Panc1 (cell line): Measurements from ENCODE around the gene COL11A2. TPM values are rescaled to one million over a fixed set of nuclear protein-coding genes. Genes with fewer than 3 reads are reported as not detected.
"Not testable (repeated sequence)": the region's sequence is repeated elsewhere in the genome, so short reads cannot be mapped to it uniquely, and the experiment has no call there.

Experiments used
- ATAC-seq: fragments of 200-7000 bp; cut with Tn5 transposase; 2 replicates; pipeline ENCODE4 v1.9.1; 2020; ENCODE audit warnings: mild to moderate bottlenecking, moderate library complexity
- BruUV-seq: library from RNA; stranded (reverse); fragments of 400-500 nt; replicated peaks from 2 replicates; lab custom pipeline; 2021; lab: Mats Ljungman, UMichigan
- CTCF ChIA-PET: fragments of 300-600 bp; sonication (Branson Sonifier 250); formaldehyde crosslinking; loops from one replicate; lab custom pipeline; 2022; ENCODE audit warnings: antibody characterized with exemption; lab: Charles Lee
- POLR2A ChIA-PET: fragments of 300-600 bp; sonication (Branson Sonifier 250); formaldehyde crosslinking; loops from one replicate; lab custom pipeline; 2022; ENCODE audit warnings: antibody characterized with exemption; lab: Charles Lee
- DNase-seq: peaks from one replicate; pipeline ENCODE4 v3.0.0-alpha.2; 2010; ENCODE audit warnings: low read depth, low spot score
- H3K27ac ChIP-seq: 2 replicates; pipeline ENCODE4 v1.5.1; 2011; ENCODE audit warnings: mild to moderate bottlenecking, low read length, inconsistent platforms
- H3K27me3 ChIP-seq: fragments of 200-500 bp; sonication (Bioruptor generic); 2 replicates; pipeline ENCODE4 v1.6.0; 2014; ENCODE audit warnings: low read length, inconsistent platforms; ENCODE audit not compliant: control insufficient read depth, insufficient read depth
- H3K36me3 ChIP-seq: fragments of 200-500 bp; sonication (Bioruptor generic); 2 replicates; pipeline ENCODE4 v1.5.1; 2014; ENCODE audit warnings: inconsistent platforms, mild to moderate bottlenecking, low read length, moderate library complexity; ENCODE audit not compliant: control insufficient read depth, insufficient read depth
- H3K4me1 ChIP-seq: 2 replicates; pipeline ENCODE4 v1.5.1; 2011; ENCODE audit warnings: inconsistent platforms, mild to moderate bottlenecking, low read length, moderate library complexity; ENCODE audit not compliant: control insufficient read depth, insufficient read depth
- H3K4me3 ChIP-seq, 2 experiments: 2 replicates each; pipeline ENCODE4 v1.5.1; 2011 to 2012; ENCODE audit warnings: low read depth in 2 of 2, low read length in 2 of 2, mild to moderate bottlenecking in 2 of 2, inconsistent platforms in 1 of 2, moderate library complexity in 1 of 2
- H3K9me3 ChIP-seq: fragments of 200-500 bp; sonication (Bioruptor generic); 2 replicates; pipeline ENCODE4 v1.5.1; 2014; ENCODE audit warnings: low read depth, mild to moderate bottlenecking, inconsistent platforms, low read length, moderate library complexity; ENCODE audit not compliant: control insufficient read depth, insufficient read depth
- CTCF ChIP-seq: fragments of 450-650 bp; IDR thresholded peaks from 2 replicates; pipeline ENCODE4 v1.5.1; 2017; ENCODE audit warnings: mild to moderate bottlenecking
- POLR2AphosphoS5 ChIP-seq: IDR thresholded peaks from 2 replicates; pipeline ENCODE4 v1.6.1; 2012; ENCODE audit warnings: mild to moderate bottlenecking, low read depth, low read length, moderate library complexity
- REST ChIP-seq, 2 experiments: IDR thresholded peaks; 2 replicates each; pipeline ENCODE4 v1.6.1; 2011 to 2012; ENCODE audit warnings: low read depth in 2 of 2, control low read depth in 1 of 2, low read length in 1 of 2, mild to moderate bottlenecking in 1 of 2, moderate library complexity in 1 of 2; ENCODE audit not compliant: insufficient read depth in 1 of 2
- SIN3A ChIP-seq: IDR thresholded peaks from 2 replicates; pipeline ENCODE4 v1.6.1; 2012; ENCODE audit warnings: low read depth, mild to moderate bottlenecking, low read length, moderate library complexity, borderline replicate concordance; ENCODE audit not compliant: insufficient read depth
- TCF7L2 ChIP-seq: IDR thresholded peaks from 2 replicates; pipeline ENCODE4 v1.6.1; 2011; ENCODE audit warnings: mild to moderate bottlenecking, low read depth, low read length, inconsistent platforms
- in situ Hi-C: cut with HindIII; loops from 2 replicates; pipeline ENCODE4 v1.10.0; 2016; ENCODE audit warnings: low sequenced_read_pairs, low pct_unique_long_range_greater_than_20kb
- intact Hi-C: fragments of 100-400 bp; cut with micrococcal nuclease; formaldehyde crosslinking; loops from one replicate; pipeline ENCODE4 v1.10.0; 2022; ENCODE audit not compliant: unreplicated experiment
- total RNA-seq: library from RNA; stranded (reverse); gene quantifications from one replicate; pipeline ENCODE4 v1.2.1, GENCODE V29; 2021; ENCODE audit not compliant: unreplicated experiment

COL11A2 gene
- total RNA-seq, 1 experiment from 2014 or later: 0.57 TPM

- in situ Hi-C loops (no loop called here), intact Hi-C loops (no loop called here)
- no peak for DNase-seq
- no peaks in the 10 kb centered on the region for H3K4me1 ChIP-seq
- CTCF ChIA-PET: interaction anchor here (0.6 kb wide), 1 partner anchor 13 kb away, joined by 3 read pairs; no protein-coding TSS in a partner anchor
- BruUV-seq: no TSS peak
- no peaks in the 10 kb centered on the region for H3K9me3 ChIP-seq
- H3K4me3 ChIP-seq: no peak overlapping the region
- TF ChIP-seq POLR2AphosphoS5 (no peak), TCF7L2 (no peak), REST (IDR thresholded peaks at IDR 0.05; ENCODE audit: insufficient read depth in 1 of 2, low read depth in 2 of 2, low read length in 1 of 2) (no peak), SIN3A (no peak), CTCF (no peak)
- no peak for ATAC-seq
- no peaks in the 10 kb centered on the region for H3K27me3 ChIP-seq
- POLR2A ChIA-PET: interaction anchor here (0.6 kb wide), 1 partner anchor 76 kb away, joined by 3 read pairs; no protein-coding TSS in a partner anchor
- no peak overlapping the region for H3K27ac ChIP-seq
- no peaks in the 10 kb centered on the region for H3K36me3 ChIP-seq
These were observed 44.1 kb upstream of the COL11A2 start for GRCh38 chr6:33236328-33236727.

GRCh38 chr6:33235221-33235634 lies 43.0 kb upstream of the COL11A2 start:
- ChIA-PET CTCF (no interaction called here), POLR2A (no interaction called here)
- TF ChIP-seq CTCF (no peak), TCF7L2 (no peak), REST (IDR thresholded peaks at IDR 0.05; ENCODE audit: insufficient read depth in 1 of 2, low read depth in 2 of 2, low read length in 1 of 2) (no peak)
- H3K4me3 ChIP-seq: no peak overlapping the region
- H3K9me3 ChIP-seq: no peaks in the 10 kb centered on the region
- H3K36me3 ChIP-seq: no peaks in the 10 kb centered on the region
- H3K27ac ChIP-seq: no peak overlapping the region
- no peaks in the 10 kb centered on the region for H3K4me1 ChIP-seq
- no peaks in the 10 kb centered on the region for H3K27me3 ChIP-seq
- in situ Hi-C loops: no loop called here
- no peak for DNase-seq
- no peak for ATAC-seq
- intact Hi-C loops: no loop called here
- BruUV-seq: no TSS peak

DNA sequence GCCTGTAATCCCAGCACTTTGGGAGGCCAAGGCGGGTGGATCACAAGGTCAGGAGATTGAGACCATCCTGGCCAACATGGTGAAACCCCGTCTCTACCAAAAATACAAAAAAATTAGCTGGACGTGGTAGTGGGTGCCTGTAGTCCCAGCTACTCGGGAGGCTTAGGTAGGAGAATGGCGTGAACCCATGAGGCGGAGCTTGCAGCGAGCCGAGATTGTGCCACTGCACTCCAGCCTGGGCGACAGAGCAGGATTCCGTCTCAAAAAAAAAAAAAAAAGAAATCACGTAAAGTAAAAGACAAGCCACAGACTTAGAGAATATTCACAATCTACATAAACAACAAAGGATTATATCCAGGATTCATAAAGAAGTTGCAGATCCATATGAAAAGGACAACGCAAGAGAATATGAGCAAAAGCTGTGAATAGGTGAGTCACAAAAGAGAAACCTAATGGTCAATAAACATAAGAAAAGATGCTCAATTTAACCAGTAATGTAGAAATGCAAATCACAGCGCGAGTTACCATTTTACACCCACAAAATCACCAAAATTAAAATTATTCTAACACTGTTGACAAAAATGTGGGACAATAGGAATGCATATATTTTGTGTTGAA lies 34.3 kb upstream of the COL11A2 start:
- H3K9me3 ChIP-seq, DNase-seq, in situ Hi-C loops, H3K4me1 ChIP-seq, H3K27ac ChIP-seq, intact Hi-C loops, H3K27me3 ChIP-seq, ATAC-seq, BruUV-seq, POLR2A ChIA-PET, H3K4me3 ChIP-seq, H3K36me3 ChIP-seq, CTCF ChIA-PET: not testable (repeated sequence)
